ENCODE data around the gene CPNE4. TPM values are rescaled to one million over a fixed set of nuclear protein-coding genes. Genes with fewer than 3 reads are reported as not detected.

CPNE4 gene
- total RNA-seq, 1 donor from 2014 or later: not detected

- H3K4me3 Mint-ChIP-seq: no peak overlapping the region
- H3K36me3 Mint-ChIP-seq (ENCODE audit: low read depth): no peaks in the 10 kb centered on the region
- intact Hi-C loops (cut with micrococcal nuclease): no loop called here
- DNase-seq: no peak
- no peaks in the 10 kb centered on the region for H3K27me3 Mint-ChIP-seq
- no peak overlapping the region for H3K27ac Mint-ChIP-seq
- H3K9me3 Mint-ChIP-seq: no peaks in the 10 kb centered on the region
- H3K4me1 Mint-ChIP-seq: no peaks in the 10 kb centered on the region
Measured at GRCh38 chr3:132004571-132004970, 30.2 kb downstream of the CPNE4 start.

GRCh38 chr3:132003685-132004084 is 31.1 kb downstream of the CPNE4 start:
- H3K27me3 Mint-ChIP-seq: no peaks in the 10 kb centered on the region
- no peak for DNase-seq
- H3K4me1 Mint-ChIP-seq: no peaks in the 10 kb centered on the region
- no peak overlapping the region for H3K4me3 Mint-ChIP-seq
- no peaks in the 10 kb centered on the region for H3K36me3 Mint-ChIP-seq (ENCODE audit: low read depth)
- H3K9me3 Mint-ChIP-seq: no peaks in the 10 kb centered on the region
- no peak overlapping the region for H3K27ac Mint-ChIP-seq
- intact Hi-C loops (cut with micrococcal nuclease): no loop called here

- intact Hi-C loops (cut with micrococcal nuclease): no loop called here
- Mint-ChIP-seq H3K4me3 (no peak overlapping the region), H3K9me3 (no peaks in the 10 kb centered on the region), H3K4me1 (no peaks in the 10 kb centered on the region), H3K27ac (no peak overlapping the region), H3K27me3 (peaks cover 1% of the 10 kb centered on the region), H3K36me3 (ENCODE audit: low read depth) (no peaks in the 10 kb centered on the region)
- no peak for DNase-seq
Measured at GRCh38 chr3:132001999-132002398, 32.8 kb downstream of the CPNE4 start.

- no peaks in the 10 kb centered on the region for H3K36me3 Mint-ChIP-seq (ENCODE audit: low read depth)
- H3K27ac Mint-ChIP-seq: no peak overlapping the region
- DNase-seq: no peak
- H3K9me3 Mint-ChIP-seq: no peaks in the 10 kb centered on the region
- peaks cover 1% of the 10 kb centered on the region for H3K27me3 Mint-ChIP-seq
- no peaks in the 10 kb centered on the region for H3K4me1 Mint-ChIP-seq
- H3K4me3 Mint-ChIP-seq: no peak overlapping the region
- intact Hi-C loops (cut with micrococcal nuclease): no loop called here
Measured at GRCh38 chr3:132001036-132001435, 33.8 kb downstream of the CPNE4 start.

- no peak for DNase-seq
- Mint-ChIP-seq H3K4me1 (no peaks in the 10 kb centered on the region), H3K36me3 (ENCODE audit: low read depth) (no peaks in the 10 kb centered on the region), H3K27ac (no peak overlapping the region), H3K27me3 (peaks cover 4% of the 10 kb centered on the region), H3K9me3 (no peaks in the 10 kb centered on the region), H3K4me3 (no peak overlapping the region)
- intact Hi-C loops (cut with micrococcal nuclease): no loop called here
Measured at GRCh38 chr3:131998027-131998426, 36.8 kb downstream of the CPNE4 start.

- Mint-ChIP-seq H3K4me3 (no peak overlapping the region), H3K9me3 (no peaks in the 10 kb centered on the region), H3K4me1 (no peaks in the 10 kb centered on the region), H3K36me3 (ENCODE audit: low read depth) (no peaks in the 10 kb centered on the region), H3K27me3 (peaks cover 4% of the 10 kb centered on the region), H3K27ac (no peak overlapping the region)
- intact Hi-C loops (cut with micrococcal nuclease): no loop called here
- no peak for DNase-seq
Measured at GRCh38 chr3:131995891-131996290, 38.9 kb downstream of the CPNE4 start.

- Mint-ChIP-seq H3K9me3 (no peaks in the 10 kb centered on the region), H3K4me1 (no peaks in the 10 kb centered on the region), H3K4me3 (no peak overlapping the region), H3K27ac (no peak overlapping the region), H3K36me3 (ENCODE audit: low read depth) (no peaks in the 10 kb centered on the region), H3K27me3 (no peaks in the 10 kb centered on the region)
- intact Hi-C loops (cut with micrococcal nuclease): no loop called here
- DNase-seq: no peak
Measured at GRCh38 chr3:131989318-131989717, 45.5 kb downstream of the CPNE4 start.

GRCh38 chr3:131988209-131988608 is 46.6 kb downstream of the CPNE4 start:
- Mint-ChIP-seq H3K4me1 (no peaks in the 10 kb centered on the region), H3K4me3 (no peak overlapping the region), H3K9me3 (no peaks in the 10 kb centered on the region), H3K27me3 (no peaks in the 10 kb centered on the region), H3K36me3 (ENCODE audit: low read depth) (no peaks in the 10 kb centered on the region), H3K27ac (no peak overlapping the region)
- no peak for DNase-seq
- intact Hi-C loops (cut with micrococcal nuclease): no loop called here

- intact Hi-C loops (cut with micrococcal nuclease): no loop called here
- H3K36me3 Mint-ChIP-seq (ENCODE audit: low read depth): no peaks in the 10 kb centered on the region
- H3K27me3 Mint-ChIP-seq: no peaks in the 10 kb centered on the region
- no peak overlapping the region for H3K4me3 Mint-ChIP-seq
- no peaks in the 10 kb centered on the region for H3K4me1 Mint-ChIP-seq
- no peak for DNase-seq
- no peaks in the 10 kb centered on the region for H3K9me3 Mint-ChIP-seq
- no peak overlapping the region for H3K27ac Mint-ChIP-seq
Measured at GRCh38 chr3:131983689-131984088, 51.1 kb downstream of the CPNE4 start.

GRCh38 chr3:131981323-131981722 is 53.5 kb downstream of the CPNE4 start:
- Mint-ChIP-seq H3K27me3 (no peaks in the 10 kb centered on the region), H3K4me3 (no peak overlapping the region), H3K36me3 (ENCODE audit: low read depth) (no peaks in the 10 kb centered on the region), H3K4me1 (no peaks in the 10 kb centered on the region), H3K27ac (no peak overlapping the region), H3K9me3 (peaks cover 3% of the 10 kb centered on the region)
- DNase-seq: no peak
- intact Hi-C loops (cut with micrococcal nuclease): no loop called here

GRCh38 chr3:131976448-131976847 is 58.4 kb downstream of the CPNE4 start:
- Mint-ChIP-seq H3K4me3 (no peak overlapping the region), H3K36me3 (ENCODE audit: low read depth) (no peaks in the 10 kb centered on the region), H3K27me3 (no peaks in the 10 kb centered on the region), H3K27ac (no peak overlapping the region), H3K9me3 (peaks cover 3% of the 10 kb centered on the region), H3K4me1 (no peaks in the 10 kb centered on the region)
- intact Hi-C loops (cut with micrococcal nuclease): no loop called here
- no peak for DNase-seq

- Mint-ChIP-seq H3K4me1 (no peaks in the 10 kb centered on the region), H3K27me3 (no peaks in the 10 kb centered on the region), H3K4me3 (no peak overlapping the region), H3K27ac (no peak overlapping the region), H3K36me3 (ENCODE audit: low read depth) (no peaks in the 10 kb centered on the region), H3K9me3 (peaks cover 3% of the 10 kb centered on the region)
- DNase-seq: no peak
- intact Hi-C loops (cut with micrococcal nuclease): no loop called here
Measured at GRCh38 chr3:131975047-131975446, 59.8 kb downstream of the CPNE4 start.

- H3K27ac Mint-ChIP-seq: no peak overlapping the region
- no peak for DNase-seq
- peaks cover 3% of the 10 kb centered on the region for H3K9me3 Mint-ChIP-seq
- no peak overlapping the region for H3K4me3 Mint-ChIP-seq
- H3K36me3 Mint-ChIP-seq (ENCODE audit: low read depth): no peaks in the 10 kb centered on the region
- no peaks in the 10 kb centered on the region for H3K4me1 Mint-ChIP-seq
- intact Hi-C loops (cut with micrococcal nuclease): no loop called here
- H3K27me3 Mint-ChIP-seq: no peaks in the 10 kb centered on the region
Measured at GRCh38 chr3:131973731-131974130, 61.1 kb downstream of the CPNE4 start.

- Mint-ChIP-seq H3K27me3 (no peaks in the 10 kb centered on the region), H3K27ac (no peak overlapping the region), H3K36me3 (ENCODE audit: low read depth) (no peaks in the 10 kb centered on the region), H3K4me1 (no peaks in the 10 kb centered on the region), H3K9me3 (peaks cover under 1% of the 10 kb centered on the region), H3K4me3 (no peak overlapping the region)
- no peak for DNase-seq
- intact Hi-C loops (cut with micrococcal nuclease): no loop called here
Measured at GRCh38 chr3:131972550-131972949, 62.3 kb downstream of the CPNE4 start.

- DNase-seq: no peak
- Mint-ChIP-seq H3K4me3 (no peak overlapping the region), H3K27me3 (no peaks in the 10 kb centered on the region), H3K27ac (no peak overlapping the region), H3K4me1 (no peaks in the 10 kb centered on the region), H3K9me3 (no peaks in the 10 kb centered on the region), H3K36me3 (ENCODE audit: low read depth) (no peaks in the 10 kb centered on the region)
- intact Hi-C loops (cut with micrococcal nuclease): no loop called here
Measured at GRCh38 chr3:131972091-131972490, 62.7 kb downstream of the CPNE4 start.
